OCI-LY1 (cell line): ENCODE data around the gene MYO1D.

Experiments used
- EZH2 ChIP-seq: fragments of 200-600 bp; sonication (generic), shearing (Covaris generic); IDR thresholded peaks from 2 replicates; pipeline ENCODE4 v1.8.0; 2017; ENCODE audit warnings: borderline replicate concordance, mixed run types, mild to moderate bottlenecking, antibody characterized with exemption, low read length, moderate library complexity, mixed read lengths
- TF ChIP-seq, protein P1 (sequence below): fragments of 200-600 bp; sonication (generic), shearing (Covaris generic); IDR thresholded peaks from 2 replicates; pipeline ENCODE4 v1.5.1; 2017; ENCODE audit warnings: mild to moderate bottlenecking, antibody characterized with exemption, low read length, moderate library complexity, mixed read lengths

GRCh38 chr17:32834104-32834503 lies 42.8 kb downstream of the MYO1D start:
- no peak for TF ChIP-seq EZH2
- TF ChIP-seq, protein P1, sequence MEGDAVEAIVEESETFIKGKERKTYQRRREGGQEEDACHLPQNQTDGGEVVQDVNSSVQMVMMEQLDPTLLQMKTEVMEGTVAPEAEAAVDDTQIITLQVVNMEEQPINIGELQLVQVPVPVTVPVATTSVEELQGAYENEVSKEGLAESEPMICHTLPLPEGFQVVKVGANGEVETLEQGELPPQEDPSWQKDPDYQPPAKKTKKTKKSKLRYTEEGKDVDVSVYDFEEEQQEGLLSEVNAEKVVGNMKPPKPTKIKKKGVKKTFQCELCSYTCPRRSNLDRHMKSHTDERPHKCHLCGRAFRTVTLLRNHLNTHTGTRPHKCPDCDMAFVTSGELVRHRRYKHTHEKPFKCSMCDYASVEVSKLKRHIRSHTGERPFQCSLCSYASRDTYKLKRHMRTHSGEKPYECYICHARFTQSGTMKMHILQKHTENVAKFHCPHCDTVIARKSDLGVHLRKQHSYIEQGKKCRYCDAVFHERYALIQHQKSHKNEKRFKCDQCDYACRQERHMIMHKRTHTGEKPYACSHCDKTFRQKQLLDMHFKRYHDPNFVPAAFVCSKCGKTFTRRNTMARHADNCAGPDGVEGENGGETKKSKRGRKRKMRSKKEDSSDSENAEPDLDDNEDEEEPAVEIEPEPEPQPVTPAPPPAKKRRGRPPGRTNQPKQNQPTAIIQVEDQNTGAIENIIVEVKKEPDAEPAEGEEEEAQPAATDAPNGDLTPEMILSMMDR = no peak
